Nucleus accumbens (tissue), 56 donors: ENCODE results near the gene CAPN10.

Source experiments
- DNase-seq, 56 donors: peaks; one replicate each; lab custom pipeline; 2025; lab: John Stamatoyannopoulos, UW

The CAPN10 gene

GRCh38 chr2:240586919-240587800, 626 bp downstream of the CAPN10 start:
- peak in 2 of 56 donors; percentile 60 to 72 for DNase-seq

DNA sequence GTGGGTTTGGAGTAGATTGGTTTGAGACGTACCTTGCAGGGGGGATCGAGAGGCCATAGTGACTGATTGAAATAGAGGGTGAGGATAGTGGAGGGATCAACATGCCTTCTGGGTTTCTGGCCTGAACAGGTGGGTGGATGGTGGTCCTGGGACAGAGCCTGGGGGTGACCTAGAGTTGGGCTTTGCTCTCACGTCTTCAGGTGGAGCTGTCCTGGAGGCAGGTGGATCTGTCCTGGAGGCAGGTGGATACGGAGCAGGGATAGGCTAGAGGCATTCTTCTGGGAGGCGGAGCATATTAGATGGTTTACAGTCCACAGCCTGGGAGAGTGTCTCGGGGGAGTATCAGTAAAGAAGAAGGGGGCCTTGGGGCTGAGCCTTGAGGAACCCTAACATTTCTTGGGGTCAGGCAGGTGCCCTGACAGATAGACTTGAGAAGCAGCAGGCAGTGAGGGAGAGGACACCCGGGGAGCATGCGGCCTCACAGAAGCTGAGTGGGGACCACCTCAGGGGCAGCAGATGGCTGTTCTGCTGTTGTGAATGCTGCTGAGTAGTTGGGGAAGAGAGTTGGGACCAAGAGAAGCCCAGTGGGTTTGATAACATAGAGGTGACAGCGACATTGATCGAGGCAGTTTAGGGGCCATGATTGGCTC, 1.6 kb downstream of the CAPN10 start:
- no peak for DNase-seq

GRCh38 chr2:240588669-240589068, 2.1 kb downstream of the CAPN10 start:
- no peak for DNase-seq

DNA sequence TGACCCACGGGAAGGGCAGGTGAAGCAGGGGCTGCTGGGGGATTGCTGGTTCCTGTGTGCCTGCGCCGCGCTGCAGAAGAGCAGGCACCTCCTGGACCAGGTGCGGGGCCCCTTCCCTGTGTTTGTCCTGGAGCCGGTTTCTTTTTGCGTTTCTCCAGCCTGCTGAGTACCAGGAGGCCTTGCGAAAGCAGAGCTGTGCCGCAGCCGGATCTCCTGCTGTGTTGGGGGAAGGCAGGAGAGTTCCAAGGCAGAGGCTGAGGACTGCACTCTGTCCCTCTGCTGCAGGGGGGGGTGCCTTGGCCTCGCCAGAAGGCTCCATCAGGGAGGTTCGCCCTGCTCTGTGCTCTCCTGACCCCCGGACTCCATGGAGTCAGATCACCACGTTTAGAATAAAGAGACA, 2.8 kb downstream of the CAPN10 start:
- no peak for DNase-seq

DNA sequence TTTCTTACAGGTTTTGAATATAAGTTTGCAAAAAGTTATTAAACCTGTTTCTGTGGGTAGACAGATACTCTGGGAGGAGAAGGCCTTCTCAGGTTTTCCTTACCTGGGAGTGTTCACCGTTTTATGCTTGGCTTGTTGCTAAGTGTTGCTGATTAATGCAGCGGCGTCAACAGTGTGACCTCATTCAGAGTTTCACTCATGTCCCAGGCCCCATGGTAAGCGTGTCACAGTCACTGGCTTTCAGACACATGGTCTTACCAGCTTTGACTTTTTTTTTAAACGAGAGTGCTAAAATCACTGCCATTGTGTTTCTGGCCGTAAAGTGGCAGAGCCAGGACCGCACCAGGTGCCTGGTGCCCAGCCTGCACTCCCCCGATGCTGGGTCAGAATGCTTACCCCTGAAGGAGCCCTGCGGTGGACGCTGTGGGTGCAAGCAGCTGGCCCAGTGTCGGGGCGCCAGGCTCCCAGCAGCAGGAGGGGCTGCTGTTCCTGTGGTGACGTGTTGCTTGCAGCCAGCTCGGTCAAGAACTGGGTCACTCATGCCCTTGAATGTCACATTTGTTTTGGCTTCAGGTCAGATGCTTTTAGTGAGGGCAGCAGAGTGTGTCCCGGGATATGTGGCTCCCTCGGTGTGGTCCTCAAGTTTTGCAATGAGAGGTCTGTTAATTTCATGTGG, 3.5 kb downstream of the CAPN10 start:
- DNase-seq, result no peak

GRCh38 chr2:240590681-240591111, 4.2 kb downstream of the CAPN10 start:
- DNase-seq, result no peak

GRCh38 chr2:240591226-240591625, 4.7 kb downstream of the CAPN10 start:
- no peak for DNase-seq

- DNase-seq, result no peak
Observed at GRCh38 chr2:240591784-240592183, 5.2 kb downstream of the CAPN10 start.

- DNase-seq, result no peak
Observed at GRCh38 chr2:240593026-240593702, 6.6 kb downstream of the CAPN10 start.

GRCh38 chr2:240593703-240594451, 7.3 kb downstream of the CAPN10 start:
- DNase-seq, result no peak

DNA sequence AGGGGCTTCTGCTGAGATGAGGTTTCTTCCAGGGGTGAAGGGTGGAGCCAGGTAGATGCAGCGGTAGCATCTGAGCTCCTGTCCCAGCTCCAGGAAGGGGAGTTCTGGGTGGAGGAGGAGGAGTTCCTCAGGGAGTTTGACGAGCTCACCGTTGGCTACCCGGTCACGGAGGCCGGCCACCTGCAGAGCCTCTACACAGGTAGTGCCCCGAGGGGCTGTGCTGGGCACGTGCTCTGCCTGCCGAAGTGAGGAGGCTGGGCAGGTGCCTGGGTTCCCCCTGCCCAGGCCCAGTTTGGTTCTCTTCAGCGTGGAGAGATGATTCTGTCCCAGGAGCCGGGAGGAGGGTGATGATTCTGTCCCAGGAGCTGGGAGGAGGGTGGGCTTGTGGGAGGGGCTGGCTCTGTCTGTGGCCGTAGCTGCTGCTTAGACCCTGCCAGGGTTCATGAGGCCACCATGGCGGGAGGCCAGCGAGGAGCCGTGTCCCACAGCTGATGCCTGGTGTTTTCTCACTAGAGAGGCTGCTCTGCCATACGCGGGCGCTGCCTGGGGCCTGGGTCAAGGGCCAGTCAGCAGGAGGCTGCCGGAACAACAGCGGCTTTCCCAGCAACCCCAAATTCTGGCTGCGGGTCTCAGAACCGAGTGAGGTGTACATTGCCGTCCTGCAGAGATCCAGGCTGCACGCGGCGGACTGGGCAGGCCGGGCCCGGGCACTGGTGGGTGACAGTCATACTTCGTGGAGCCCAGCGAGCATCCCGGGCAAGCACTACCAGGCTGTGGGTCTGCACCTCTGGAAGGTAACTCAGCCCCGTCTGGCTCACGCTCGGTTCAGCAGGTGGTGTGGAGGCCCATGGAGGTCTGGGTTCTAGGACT, 8.2 kb downstream of the CAPN10 start:
- DNase-seq, result peak in 2 of 56 donors; percentile 32 to 34

DNA sequence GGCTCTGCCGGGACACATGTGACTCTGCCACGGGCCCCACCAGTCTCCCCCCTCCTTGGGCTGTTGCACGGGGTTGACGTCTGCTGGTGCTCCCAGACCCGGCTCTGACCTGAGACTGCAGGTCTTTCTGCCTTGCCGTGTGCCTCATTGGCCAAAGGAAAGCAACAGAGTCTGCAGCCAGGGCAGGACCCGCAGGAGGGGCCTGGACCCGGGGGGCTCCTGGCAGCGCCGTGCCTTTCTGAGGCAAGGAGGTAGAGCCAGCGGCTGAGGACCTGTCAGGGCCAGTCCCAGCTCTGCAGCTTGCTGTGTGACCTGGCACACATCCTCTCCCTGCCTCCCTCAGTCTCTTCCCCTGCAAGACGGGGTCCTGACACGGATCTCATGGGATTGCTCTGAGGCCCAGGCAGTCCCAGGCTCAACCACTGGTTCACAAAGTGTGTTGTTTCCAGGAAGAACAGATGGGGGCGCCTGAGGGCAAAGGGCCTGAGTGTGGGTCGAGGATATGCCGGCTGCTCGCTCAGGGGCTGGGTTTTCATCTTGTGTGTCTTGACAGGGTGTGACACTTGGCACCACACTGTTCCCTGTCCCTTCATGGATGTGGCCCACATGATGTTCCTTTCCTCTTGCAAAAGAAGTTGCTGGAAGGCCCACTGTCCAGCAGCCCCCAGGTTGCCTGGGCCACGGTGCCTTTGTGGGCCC, 9.0 kb downstream of the CAPN10 start:
- peak in 2 of 56 donors; percentile 41 to 45 for DNase-seq

GRCh38 chr2:240596080-240596460, 9.5 kb downstream of the CAPN10 start:
- no peak for DNase-seq

DNA sequence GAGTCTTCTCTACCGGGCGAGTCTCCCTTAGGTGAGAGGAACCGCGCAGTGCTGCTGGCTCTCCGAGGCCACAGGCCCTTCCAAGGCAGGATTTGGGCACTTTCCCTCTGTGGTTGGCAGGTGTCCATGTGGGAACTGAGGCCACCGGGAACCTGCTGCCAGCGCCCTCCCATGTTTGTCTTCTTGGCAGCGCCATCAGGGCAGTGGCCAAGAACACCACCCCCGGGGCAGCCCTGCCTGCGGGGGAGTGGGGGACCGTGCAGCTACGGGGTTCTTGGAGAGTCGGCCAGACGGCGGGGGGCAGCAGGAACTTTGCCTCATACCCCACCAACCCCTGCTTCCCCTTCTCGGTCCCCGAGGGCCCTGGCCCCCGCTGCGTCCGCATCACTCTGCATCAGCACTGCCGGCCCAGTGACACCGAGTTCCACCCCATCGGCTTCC, 10.0 kb downstream of the CAPN10 start:
- DNase-seq, result peak in 47 of 56 donors; percentile 14 to 83 (median 50)

DNA sequence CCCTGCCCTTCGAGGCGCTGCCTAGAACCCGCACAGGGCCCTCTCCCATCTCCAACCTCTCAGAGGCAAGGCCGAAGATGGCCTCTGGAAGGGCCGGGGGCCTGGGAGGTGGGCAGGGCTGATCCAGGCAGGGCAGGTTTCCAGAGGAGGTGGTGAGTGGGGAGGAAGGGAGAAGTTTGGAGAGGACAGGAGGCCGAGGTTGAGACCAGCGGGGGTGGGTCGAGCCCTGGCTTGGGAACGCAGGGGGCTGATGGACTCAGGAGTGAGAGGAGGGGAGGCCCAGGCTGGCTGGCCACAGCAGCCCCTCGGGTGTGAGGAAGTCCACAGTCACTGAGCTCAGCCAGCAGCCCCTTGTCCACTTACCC, 10.5 kb downstream of the CAPN10 start:
- no peak for DNase-seq

DNA sequence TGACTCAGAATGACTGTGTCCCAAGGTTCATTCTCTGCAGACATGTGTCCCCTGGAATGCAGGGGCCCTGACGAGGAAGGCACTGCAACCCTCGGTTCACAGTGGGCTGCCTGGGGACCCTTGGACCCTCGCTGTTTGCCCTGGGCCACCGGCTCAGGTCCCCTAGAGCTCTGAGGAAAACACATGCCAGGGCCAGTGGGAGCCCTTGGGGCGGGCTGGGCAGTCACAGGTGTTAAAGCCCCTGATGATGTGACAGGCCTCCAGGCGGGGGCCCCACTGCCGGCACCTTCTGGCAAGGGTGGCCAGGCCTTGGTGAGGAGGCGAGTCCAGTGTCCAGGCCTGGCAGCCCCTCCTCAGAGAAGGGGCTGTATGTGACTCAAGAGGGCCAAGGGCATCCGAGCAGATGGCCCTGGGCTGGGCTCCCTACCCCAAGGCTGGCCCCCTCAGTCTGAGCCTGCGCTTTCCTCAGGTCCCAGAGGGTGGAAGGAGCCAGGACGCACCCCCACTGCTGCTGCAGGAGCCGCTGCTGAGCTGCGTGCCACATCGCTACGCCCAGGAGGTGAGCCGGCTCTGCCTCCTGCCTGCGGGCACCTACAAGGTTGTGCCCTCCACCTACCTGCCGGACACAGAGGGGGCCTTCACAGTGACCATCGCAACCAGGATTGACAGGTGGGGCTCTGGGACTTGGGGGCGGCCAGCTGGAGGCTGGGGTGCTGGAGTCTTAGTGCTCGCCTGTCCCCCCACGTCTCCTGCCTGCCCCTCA, 11.1 kb downstream of the CAPN10 start:
- no peak for DNase-seq

DNA sequence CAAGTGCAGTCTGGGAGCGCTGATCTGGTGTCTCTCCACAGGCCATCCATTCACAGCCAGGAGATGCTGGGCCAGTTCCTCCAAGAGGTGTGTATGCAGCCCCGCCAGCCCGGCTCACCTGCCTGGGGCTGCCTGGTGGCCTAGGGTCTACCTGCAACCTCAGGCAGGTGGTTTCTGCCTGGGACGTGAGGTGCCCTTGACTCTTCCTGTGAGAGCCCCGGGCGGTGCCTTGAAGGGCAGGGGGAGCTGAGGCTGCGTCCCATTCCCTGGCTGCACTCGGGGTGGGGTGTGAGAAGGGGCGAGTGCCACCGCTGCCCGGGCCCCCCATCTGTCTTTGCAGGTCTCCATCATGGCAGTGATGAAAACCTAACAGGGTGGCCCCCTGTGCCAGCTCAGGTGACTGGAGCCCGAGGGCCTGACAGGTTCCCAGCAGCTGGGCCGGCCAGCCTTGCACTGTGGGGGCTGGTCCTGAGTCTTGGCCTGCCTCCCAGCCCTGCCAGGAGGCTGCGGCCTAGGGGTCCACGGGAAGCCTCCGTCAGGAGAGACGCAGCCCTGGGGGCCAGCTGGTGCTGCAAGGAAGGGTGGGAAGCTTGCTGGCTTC, 11.9 kb downstream of the CAPN10 start:
- DNase-seq, result no peak
